ENCODE results near the gene LUZP4.
"Not testable (repeated sequence)": the region's sequence is repeated elsewhere in the genome, so short reads cannot be mapped to it uniquely, and the experiment has no call there.

Gene LUZP4, protein sequence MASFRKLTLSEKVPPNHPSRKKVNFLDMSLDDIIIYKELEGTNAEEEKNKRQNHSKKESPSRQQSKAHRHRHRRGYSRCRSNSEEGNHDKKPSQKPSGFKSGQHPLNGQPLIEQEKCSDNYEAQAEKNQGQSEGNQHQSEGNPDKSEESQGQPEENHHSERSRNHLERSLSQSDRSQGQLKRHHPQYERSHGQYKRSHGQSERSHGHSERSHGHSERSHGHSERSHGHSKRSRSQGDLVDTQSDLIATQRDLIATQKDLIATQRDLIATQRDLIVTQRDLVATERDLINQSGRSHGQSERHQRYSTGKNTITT

DNA sequence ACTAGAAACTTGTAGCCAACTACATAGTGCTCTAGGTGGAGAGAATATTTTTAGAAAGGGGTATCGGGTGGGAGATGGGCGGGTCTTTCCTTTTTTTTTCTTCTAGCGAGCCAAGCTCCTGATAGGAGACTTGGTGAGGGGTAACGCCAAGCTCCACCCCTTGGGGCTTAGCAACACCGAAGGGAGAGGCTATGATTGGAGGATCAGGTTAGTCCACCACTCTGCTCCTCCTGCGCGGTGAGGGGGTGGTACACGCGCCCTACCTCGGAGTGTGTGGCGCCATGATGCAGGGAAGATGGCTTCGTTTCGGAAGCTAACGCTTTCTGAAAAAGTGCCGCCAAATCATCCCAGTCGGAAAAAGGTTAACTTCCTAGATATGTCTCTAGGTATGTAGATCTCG is at the start of gene LUZP4:
LUZP4 (plus strand) TSS at position 251 of the 400 bp plus-strand sequence; CDS start at position 296, 45 bp downstream.
- no peak for DNase-seq (ENCODE audit: low read depth, low spot score)

DNA sequence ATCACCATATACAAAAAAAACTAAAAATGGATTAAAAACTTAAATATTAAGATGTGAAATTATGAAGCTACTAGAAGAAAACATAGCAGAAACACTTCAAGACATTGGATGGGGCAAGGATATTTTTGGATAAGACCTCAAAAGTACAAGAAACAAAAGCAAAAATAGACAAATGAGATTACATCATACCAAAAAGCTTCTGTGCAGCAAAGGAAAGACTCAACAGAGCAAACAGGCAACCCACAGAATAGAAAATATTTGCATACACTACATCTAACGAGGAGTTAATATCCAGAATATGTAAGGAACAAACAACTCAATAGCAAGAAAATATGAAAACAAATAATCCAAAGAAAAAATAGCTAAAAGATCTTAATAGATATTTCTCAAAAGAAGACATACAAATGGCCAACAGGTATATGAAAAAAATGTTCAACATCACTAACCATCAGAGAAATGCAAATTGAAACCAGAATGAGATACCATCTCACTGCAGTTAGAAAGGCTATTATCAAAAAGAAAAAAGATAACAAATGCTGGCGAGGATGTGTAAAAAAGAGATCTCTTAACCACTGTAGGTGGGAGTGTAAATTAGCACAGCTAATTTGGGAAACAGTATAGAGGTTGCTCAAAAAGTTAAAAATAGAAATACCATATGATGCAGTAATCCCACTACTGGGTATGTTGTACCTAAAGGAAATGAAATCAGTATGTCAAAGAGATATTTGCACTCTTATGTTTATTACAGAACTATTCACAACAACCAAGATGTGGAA is 37.9 kb upstream of the LUZP4 start:
- no peak for DNase-seq (ENCODE audit: low read depth, low spot score)

DNA sequence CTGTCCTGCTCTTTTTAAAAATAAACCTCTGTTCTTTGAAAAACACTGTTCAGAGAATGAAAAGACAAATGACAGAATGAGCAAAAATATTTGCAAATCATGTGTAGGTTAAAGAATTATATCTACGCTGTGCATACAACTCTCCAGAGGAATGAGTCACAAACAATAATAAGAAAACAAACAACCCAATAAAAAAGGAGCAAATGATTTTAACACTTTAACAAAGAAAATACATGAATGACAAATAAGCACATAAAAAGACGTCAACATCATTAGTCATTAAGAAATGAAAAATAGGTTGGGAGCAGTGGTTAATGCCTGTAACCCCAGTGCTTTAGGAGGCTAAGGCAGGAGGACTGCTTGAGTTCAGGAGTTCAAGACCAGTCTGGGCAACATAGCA is 34.5 kb upstream of the LUZP4 start:
- DNase-seq (ENCODE audit: low read depth, low spot score), result no peak

DNA sequence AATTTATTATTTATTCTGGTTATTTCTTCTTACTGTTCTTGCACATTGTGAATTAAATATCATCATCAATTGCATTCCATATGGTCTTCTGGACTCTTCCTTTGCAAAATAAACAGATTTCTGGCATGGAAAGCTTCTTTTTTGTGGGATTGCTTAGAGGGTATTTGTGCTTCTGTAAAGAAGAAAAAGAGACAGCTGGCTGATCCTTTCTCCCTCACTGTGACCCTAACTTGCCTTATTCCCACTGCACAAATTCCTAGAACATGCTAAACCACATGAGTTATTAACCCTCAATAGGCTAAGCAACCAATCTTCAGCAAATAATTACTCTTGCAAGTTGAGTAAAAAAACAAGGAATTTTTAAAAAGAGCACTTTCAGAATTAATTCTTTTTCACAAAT is 31.8 kb upstream of the LUZP4 start:
- no peak for DNase-seq (ENCODE audit: low read depth, low spot score)

DNA sequence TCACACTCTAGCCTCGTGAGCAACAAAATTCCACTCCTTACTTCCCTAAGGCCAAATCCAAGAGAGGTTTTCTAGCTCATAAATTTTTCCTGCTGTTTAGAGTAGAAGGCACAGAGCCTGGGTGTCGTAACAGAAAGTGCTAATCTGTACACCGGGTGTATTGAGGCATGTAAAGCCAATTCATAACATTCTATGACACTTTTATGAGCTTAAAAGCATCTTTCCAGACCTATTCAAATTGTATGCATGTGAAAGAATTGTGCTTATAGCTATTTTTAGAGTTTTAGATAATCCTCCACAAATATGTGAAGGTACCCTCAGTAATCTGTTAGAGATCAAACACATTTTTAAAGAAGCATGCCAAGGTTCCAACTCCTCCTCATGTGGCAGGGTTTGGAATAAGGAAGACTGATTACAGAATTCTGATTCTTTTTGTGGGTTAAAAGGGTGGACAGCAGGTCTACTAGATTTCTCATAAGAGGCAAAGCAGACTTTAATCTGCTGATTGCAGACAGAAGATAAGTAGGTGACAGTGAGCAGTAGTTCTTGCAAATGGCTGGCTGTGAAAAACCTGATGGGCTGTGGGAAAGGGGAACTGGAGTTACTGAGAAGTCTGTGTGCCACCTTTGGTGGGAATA is 30.2 kb upstream of the LUZP4 start:
- no peak for DNase-seq (ENCODE audit: low read depth, low spot score)

DNA sequence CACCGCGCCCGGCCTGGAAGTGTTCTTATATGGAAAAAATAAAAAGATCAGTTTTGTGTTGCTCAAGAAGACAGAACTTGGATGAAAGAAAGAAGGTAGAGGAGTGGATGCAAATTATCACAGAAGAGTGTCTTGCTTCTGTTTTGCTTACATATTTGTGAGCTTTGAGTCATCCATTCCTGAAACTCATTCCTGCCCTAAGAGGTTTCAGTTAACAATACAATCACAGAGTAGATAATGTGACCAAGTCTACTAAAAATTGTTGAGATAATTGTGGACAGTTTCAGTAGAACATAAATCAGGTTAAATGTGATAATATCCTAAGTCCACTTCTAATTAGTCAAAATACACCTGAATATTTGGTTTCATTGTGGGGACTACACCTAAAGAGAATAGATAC is 29.2 kb upstream of the LUZP4 start:
- DNase-seq (ENCODE audit: low read depth, low spot score), result no peak

DNA sequence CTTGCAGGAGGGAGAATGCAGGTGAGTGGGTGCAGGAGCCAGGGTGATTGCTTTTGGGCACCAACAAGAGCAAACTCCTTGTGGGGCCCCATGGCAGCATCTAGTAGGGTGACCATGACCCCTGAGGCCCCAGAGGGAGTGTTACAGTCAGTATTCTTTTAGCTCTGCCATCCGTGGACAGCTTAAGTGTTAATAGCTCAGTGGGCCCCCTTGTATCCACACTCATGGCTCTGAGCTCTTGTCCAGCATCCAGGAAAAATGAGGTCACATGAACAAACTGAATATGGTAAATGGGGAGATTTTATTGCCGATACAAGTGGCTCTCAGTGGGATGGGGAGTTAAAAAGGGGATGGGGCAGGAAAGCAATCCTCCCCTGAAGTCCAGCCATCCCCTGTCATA is 28.4 kb upstream of the LUZP4 start:
- no peak for DNase-seq (ENCODE audit: low read depth, low spot score)

DNA sequence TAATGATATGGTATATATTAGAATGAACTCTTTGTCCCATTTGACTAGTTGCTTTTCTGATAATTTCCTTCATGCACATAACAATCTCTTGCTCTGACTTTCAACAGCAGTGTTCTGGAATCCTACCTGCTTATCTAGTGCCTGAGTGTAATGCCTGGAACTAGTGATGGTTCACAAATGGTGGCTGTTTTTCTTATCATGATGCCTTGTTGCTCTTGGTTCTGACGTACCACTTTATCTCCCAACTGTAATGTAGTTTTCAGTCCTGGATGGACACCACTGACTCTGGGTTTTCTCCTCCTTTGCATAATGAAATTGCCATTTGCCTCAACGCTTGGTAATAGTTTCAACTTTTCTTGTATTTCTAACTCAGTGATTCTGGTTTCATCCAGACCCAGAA is 25.5 kb upstream of the LUZP4 start:
- no peak for DNase-seq (ENCODE audit: low read depth, low spot score)

DNA sequence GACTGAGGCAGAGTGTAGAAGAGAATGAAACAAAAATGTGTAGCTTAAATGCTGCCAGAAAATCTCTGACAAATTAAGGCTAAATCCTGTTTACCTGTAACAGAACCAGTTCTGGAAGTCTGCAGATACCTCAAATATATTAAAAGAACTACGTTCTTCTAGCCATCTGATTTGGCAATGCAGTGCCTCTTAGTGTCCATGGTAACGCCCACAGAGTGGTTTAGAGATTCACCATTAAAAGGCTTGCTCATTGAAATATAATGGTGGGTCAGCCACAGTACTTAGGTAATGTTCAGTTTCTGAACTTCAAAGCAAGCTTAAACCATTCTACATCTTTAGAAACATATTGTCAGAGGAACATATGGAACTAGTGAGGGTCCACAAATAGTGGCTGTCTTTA is 23.2 kb upstream of the LUZP4 start:
- DNase-seq (ENCODE audit: low read depth, low spot score), result no peak

DNA sequence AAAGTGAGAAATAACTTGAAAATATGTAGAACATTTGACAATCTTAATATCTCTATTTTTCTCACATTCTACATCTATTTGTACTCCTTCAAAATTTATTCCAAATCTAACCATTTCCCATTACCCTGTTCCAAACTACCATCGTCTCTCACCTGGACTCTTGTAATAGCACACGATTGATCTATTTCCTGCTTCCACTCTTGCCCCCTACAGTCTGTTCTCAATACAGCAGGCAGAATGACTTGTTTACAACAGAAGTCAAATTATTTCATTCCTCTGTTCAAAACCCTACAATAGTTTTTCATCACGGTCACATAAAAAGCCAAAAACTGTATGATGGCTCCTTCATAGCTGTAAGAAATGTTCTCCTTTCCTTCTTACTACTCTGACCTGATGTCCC is 21.1 kb upstream of the LUZP4 start:
- DNase-seq (ENCODE audit: low read depth, low spot score), result no peak

DNA sequence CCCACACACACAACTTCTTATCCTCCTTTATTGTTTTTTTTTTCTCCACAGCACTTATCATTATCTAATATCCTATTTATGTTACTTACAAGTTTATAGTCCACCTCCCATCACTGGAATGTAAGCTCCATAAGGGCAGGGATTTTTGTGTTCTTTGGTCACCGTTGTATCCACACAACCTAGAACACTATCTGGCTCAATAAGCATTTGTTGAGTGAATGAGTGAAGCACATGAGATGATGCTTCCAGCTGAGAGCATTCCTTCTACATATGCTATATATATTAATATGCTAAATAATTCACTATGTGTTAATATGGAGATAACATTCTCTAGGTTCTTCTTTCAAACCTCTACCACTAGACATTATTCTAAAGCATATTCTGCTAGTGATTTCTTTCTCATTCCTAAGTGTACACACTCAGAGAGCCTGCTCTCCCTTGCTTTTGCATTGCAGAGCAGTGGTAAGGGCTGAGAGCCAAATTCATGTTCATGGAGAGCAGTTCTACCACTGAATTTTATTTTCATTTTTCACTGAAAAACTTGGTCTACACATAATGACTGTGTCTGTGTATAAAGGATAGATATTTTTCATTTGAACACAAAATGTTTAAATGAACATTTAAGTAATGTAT is 20.3 kb upstream of the LUZP4 start:
- DNase-seq (ENCODE audit: low read depth, low spot score), result no peak

DNA sequence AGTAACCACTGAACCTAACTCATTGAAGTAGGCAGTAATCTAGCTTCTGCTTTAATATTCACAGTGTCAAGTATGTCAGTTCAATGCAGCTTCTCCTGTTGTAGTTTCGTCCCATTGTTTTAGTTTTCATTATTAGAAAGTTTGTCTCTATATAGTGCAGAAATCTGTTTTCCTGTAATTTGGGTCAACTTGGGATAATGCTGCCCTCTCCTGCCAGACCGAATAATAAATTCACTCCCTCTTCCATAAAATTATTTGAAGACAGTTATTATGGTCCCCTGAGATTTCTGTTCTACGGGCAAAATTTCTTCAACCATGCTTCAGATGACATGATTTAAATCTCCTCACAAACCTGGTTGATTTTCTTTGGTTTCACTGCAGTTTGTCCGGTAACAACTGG is 4.6 kb upstream of the LUZP4 start:
- DNase-seq (ENCODE audit: low read depth, low spot score), result no peak

DNA sequence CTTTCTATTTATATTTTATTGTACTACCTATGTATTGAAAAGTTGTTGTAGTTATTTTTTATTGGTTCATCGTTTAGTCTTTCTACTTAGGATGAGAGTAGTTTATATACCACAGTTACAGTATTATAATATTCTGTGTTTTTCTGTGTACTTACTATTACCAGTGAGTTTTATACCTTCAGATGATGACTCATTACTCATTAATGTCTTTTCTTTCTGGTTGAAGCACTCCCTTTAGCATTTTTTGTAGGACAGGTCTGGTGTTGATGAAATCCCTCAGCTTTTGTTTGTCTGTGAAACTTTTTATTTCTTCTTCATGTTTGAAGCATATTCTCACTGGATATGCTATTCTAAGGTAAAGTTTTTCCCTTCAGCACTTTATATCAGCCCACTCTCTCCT is 7.7 kb downstream of the LUZP4 start:
- DNase-seq (ENCODE audit: low read depth, low spot score), result no peak

DNA sequence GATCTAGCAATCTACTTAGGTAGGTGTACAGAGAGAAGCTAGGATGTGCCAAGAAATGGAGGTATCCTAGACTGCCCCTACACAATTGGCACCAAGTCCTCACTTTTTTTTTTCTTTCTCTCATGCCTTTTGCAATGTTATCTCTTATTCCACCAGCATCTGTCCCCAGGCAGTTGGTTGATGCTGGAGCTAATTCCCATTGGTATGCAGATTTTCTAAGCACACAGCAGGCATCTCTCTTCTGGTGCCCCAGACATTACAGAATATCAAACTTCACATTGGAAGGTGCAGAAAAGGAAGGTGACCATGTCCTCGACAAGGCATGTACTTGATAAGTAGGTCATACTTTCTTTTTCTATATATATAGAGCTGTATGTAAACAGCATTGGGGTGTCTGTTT is 21.6 kb downstream of the LUZP4 start:
- no peak for DNase-seq (ENCODE audit: low read depth, low spot score)

DNA sequence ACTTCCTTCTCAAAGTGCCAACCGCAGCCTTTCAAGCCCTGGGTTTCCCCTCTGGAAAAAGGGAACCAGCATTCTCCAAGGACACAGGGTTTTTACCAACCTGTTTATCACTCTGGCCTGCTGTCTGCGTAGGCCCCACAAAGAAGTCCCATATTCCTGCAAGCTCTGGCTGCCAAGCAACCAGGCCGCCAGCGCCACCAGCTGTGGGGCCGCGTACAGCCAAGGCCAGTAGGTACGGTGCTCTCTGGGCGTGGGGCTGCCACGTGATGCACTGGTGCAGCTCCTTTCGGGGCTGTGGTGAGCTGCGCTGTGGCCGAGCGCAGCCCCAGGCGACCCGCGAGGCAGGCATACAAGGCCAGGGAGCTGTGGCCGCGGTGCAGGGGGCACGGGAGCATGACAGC is 22.1 kb downstream of the LUZP4 start:
- no peak for DNase-seq (ENCODE audit: low read depth, low spot score)

DNA sequence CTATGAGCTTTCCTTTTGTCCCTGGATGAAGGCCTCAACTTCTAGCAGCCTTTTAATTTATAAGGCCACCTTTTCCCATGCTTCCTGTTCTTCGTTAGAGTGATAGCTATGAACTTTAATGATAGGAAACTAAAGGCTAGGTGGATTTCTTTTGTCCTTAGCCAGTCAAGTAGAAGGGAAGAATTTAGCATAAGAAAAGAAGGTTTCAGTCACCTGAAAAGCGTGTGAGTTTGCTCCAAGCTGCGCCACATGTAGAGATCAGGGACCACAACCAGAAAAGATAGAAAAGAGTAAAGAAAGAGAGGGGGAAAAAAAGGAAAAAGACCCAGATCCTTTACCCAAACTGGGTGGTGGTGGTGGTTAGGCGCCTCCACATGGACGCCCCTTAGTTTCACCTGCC is 28.6 kb downstream of the LUZP4 start:
- DNase-seq (ENCODE audit: low read depth, low spot score), result no peak

DNA sequence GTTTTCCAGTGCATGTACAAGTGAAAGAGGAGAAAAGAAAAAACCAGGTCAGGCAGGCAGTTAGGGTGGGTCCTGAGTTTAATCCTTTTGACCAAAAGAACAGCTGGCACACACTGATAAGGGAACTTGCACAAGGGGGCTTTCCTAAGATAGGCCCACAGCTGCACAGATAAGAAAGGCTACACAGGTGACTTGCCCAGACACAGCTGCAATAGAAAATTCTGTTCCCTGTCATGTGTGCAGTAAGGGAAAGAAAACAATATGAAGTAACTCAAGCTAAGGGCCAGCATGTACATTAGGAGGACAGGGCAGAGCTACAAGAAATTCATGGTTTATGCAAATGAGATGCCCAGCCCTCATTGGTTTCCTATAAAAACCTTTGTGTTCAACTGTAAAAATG is 32.9 kb downstream of the LUZP4 start:
- no peak for DNase-seq (ENCODE audit: low read depth, low spot score)

DNA sequence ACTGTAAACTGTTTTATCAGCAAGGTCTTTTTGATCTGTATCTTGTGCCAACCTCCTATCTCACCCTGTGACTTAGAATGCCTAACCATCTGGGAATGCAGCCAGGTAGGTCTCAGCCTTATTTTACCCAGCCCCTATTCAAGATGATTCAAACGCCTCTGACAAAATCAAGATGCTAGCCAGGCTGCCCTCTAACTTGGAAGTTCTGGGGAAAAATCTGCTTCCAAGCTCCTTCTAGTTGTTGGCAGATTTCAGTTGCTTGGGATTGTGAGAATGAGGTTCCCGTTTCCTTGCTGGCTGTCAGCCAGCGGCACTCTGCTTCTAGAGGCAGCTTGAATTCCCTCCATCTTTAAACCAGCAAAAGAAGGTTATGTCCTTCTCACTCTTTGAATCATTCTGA is 34.7 kb downstream of the LUZP4 start:
- no peak for DNase-seq (ENCODE audit: low read depth, low spot score)

DNA sequence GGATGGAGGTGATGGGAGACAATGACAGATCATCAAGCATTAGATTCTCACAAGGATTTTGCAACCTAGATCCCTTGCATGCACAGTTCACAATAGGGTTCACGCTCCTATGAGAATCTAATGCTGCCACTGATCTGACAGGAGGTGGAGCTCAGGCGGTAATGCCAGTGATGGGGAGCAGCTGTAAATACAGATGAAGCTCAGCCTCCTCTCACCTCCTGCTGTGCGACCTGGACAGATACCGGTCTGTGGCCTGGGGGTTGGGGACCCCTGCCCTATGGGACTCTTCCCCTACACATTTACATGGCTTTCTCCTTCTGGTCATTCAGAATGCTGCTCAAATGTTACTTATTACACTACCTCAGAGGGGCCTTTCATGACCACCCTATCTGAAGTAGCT is 39.8 kb downstream of the LUZP4 start:
- DNase-seq (ENCODE audit: low read depth, low spot score), result not testable (repeated sequence)

DNA sequence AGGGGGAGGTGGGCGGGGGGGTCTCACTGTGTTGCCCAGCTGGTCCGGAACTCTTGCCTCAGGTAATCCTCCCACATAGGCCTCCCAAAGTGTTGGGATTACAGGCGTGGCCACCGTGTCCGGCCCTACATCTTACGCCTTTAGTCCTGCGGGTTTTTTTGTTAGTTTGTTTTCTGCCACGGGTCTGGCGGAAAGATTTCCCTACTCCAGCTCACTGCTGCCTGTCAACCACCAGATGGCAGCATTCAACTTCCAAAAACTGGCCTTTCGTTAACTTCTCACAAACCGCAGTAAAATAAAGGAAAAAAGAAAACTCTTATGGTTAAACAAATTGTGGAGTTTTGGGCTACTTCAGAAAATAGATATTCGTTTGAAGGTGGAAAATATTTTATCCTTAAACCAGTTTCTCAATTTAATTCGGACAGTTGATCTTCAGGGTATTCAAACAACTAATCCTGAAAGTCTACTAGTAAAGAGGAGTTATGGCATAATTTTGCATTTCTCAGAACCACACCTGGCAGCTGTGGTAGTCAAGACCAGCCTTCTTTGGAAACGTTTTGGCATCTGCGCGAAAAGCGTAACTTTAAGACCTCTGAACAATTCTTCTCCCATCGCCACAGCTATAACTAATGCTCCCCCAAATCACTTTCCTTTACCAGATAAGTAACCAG is 41.1 kb downstream of the LUZP4 start:
- no peak for DNase-seq (ENCODE audit: low read depth, low spot score)

DNA sequence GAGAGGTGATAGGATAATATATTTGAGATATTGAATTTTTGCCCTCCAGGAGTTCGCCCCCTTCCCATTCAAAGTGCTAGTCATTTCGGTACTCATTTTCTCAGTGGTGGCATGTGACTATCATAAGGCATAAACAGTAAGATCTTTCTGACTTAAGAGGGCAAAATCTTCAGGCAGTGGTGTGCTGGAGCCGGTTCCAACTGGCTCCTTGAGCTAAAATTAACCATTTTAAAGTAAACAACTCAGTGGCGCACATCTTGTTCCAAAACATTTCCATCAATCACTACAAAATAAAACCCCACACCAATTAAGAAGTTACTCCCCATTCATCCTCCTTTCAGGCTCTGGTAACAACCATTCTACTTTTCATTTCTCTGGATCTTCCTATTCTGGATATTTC is 43.3 kb downstream of the LUZP4 start:
- no peak for DNase-seq (ENCODE audit: low read depth, low spot score)

DNA sequence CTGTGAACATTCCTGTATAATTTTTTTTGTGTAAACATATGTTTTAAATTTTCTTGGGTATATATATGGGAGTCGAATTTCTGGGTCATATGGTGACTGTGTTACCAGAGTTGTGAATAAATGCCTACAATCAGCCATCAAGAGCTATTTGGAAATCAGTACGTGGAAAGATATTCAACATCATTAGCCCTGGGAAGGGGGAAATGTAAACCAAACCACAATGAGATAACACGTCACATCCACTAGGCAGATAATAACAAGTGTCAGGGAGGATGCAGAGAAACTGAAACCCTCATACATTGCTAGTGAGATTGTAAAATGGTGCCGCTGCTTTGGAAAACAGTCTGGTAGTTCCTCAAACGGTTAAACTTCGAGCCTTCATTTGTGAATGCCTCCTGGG is 43.9 kb downstream of the LUZP4 start:
- DNase-seq (ENCODE audit: low read depth, low spot score), result no peak
